ENCODE results near the gene SFXN3. TPM values are rescaled to one million over a fixed set of nuclear protein-coding genes. Genes with fewer than 3 reads are reported as not detected.

The SFXN3 gene
- polyA plus RNA-seq, 1 experiment: 125 TPM

DNA sequence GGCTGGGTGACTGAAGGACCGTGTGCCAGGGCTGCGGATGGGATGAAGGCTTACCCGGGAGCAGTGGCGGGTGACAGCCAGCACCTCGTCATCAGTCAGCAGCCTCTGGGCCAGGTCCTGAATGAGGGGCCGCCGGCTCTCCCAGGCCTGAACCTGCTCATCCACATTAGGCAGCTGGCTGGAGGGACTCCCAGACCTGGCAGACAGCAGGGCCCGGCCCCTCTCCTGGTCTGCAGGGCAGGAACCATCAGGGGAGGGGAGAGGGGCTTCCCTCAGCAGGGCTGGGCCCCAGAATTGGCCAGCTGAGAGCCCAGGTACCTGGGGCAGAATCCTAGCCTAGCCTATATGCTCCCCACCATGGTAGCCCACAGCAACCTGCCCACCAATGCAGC, 15.5 kb upstream of the SFXN3 start:
- H3K4me3 ChIP-seq (ENCODE audit: low read depth, low read length): no peak overlapping the region
- no peak for DNase-seq (ENCODE audit: low read depth)
- TF ChIP-seq, protein P1, sequence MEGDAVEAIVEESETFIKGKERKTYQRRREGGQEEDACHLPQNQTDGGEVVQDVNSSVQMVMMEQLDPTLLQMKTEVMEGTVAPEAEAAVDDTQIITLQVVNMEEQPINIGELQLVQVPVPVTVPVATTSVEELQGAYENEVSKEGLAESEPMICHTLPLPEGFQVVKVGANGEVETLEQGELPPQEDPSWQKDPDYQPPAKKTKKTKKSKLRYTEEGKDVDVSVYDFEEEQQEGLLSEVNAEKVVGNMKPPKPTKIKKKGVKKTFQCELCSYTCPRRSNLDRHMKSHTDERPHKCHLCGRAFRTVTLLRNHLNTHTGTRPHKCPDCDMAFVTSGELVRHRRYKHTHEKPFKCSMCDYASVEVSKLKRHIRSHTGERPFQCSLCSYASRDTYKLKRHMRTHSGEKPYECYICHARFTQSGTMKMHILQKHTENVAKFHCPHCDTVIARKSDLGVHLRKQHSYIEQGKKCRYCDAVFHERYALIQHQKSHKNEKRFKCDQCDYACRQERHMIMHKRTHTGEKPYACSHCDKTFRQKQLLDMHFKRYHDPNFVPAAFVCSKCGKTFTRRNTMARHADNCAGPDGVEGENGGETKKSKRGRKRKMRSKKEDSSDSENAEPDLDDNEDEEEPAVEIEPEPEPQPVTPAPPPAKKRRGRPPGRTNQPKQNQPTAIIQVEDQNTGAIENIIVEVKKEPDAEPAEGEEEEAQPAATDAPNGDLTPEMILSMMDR (IDR thresholded peaks at IDR 0.05; ENCODE audit: insufficient read depth, low read depth, low read length): no peak
- H3K27me3 ChIP-seq (ENCODE audit: control insufficient read depth, insufficient read depth, low read length): no peaks in the 10 kb centered on the region
- H3K36me3 ChIP-seq (ENCODE audit: control insufficient read depth, insufficient read depth, low read length): no peaks in the 10 kb centered on the region
- CTCF ChIA-PET: interaction anchor here (0.8 to 7.6 kb wide), 12 partner anchors 14 to 126 kb away, joined by 3 to 479 read pairs (median 17); partner anchors contain the start of genes KAZALD1, LZTS2, MRPL43 and PDZD7
- POLR2A ChIA-PET: interaction anchor here (0.5 kb wide), 1 partner anchor 18 kb away, joined by 3 read pairs; no protein-coding TSS in a partner anchor

DNA sequence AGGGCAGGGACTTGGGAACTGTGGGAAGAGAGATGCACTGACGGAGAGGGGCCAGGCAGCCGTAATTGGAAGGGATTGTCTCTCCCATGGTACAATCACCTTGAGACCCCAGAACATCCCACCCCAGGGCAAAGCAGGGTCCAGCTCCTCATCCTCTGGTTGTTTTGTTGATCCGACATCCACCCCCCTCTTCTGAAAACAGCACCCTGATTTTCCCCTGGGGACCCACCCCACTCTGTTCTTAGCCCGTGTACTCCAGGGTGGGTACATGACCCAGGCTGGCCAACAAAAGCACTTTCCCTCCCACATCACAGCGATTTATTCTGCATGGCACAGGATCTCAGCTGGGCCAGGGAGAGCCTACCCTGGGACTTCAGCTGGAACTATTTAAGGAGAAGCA, 14.2 kb upstream of the SFXN3 start:
- POLR2A ChIA-PET: no interaction called here
- no peak overlapping the region for H3K4me3 ChIP-seq (ENCODE audit: low read depth, low read length)
- CTCF ChIA-PET: interaction anchor here (1.0 to 7.6 kb wide), 6 partner anchors 13 to 125 kb away, joined by 3 to 479 read pairs (median 49); partner anchors contain the start of genes LZTS2, MRPL43, PDZD7 and SFXN3
- DNase-seq (ENCODE audit: low read depth): no peak
- no peaks in the 10 kb centered on the region for H3K36me3 ChIP-seq (ENCODE audit: control insufficient read depth, insufficient read depth, low read length)
- TF ChIP-seq, protein P1 (IDR thresholded peaks at IDR 0.05; ENCODE audit: insufficient read depth, low read depth, low read length): no peak
- no peaks in the 10 kb centered on the region; the same call in 1 of the 2 replicates for H3K27me3 ChIP-seq (ENCODE audit: control insufficient read depth, insufficient read depth, low read length)

DNA sequence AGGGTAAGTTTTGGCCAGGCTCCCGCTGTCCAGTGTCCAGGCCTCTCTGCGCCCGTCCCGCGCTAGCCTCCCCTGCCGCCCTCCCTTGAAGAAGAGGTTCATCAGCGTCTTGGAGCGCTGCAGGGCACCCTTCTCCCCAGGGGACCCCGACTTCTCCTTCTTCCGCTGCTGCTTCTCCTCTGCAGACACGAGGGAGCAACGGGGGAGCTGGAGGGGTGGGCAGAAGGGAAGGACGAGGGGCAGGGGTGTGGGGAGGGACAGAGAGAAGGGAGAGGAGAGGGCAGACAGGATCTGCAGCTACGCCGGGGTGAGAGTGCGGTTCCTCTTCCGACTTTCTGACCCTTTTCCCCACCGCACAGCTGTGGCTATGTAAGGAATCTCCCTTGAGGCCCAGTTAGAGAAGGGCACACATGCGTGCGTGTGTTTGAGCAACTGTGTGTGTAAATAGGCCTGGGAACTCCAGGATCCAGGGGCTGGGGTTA, 12.9 kb upstream of the SFXN3 start:
- TF ChIP-seq, protein P1 (IDR thresholded peaks at IDR 0.05; ENCODE audit: insufficient read depth, low read depth, low read length): no peak
- no peaks in the 10 kb centered on the region for H3K36me3 ChIP-seq (ENCODE audit: control insufficient read depth, insufficient read depth, low read length)
- no peaks in the 10 kb centered on the region; the same call in 1 of the 2 replicates for H3K27me3 ChIP-seq (ENCODE audit: control insufficient read depth, insufficient read depth, low read length)
- H3K4me3 ChIP-seq (ENCODE audit: low read depth, low read length): no peak overlapping the region
- DNase-seq (ENCODE audit: low read depth): no peak
- ChIA-PET CTCF (interaction anchor here (0.7 to 7.6 kb wide), 13 partner anchors 12 to 605 kb away, joined by 3 to 479 read pairs (median 9); partner anchors contain the start of genes KAZALD1, LZTS2, MRPL43 and PDZD7), POLR2A (no interaction called here)

DNA sequence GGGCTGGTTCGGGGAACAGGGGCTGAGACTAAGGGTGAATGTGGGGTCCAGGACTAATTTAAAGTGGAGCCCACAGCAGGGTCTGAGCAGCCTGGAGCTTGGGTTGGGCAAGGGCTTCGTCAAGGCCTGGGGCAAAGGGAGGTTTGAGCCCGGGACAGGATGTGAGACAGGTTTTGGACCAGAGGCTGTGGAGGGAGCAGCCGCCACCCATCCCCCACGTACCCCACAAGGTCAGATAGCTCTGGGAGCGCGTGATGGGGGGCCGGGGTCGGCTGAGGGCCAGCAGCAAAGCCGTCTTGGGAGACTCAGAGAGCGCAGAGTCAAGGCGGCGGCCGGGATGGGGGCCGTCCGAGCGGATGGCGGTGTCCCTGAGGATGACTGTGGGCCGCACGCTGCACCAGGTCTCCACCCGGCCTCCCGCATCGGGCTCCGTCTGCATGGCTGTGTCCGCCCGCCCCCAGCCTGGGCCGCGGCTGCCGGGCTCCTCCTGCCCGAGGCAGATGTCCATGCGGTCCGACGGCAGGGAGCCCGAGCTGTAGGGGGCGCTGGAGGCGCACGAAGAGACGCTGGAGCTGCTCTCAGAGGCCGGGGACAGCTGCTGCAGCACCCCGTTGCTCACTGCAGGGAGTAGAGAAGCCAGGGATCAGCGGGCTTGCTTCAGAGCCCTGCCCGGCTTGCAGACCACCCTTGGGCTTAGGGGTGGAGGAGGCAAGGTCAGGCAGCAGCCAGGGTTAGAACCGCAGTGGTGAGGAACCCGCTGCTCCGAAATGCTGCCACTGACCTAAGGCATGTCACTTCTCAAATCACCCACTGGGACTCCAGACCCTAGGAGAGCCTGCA, 12.2 kb upstream of the SFXN3 start:
- ChIA-PET CTCF (interaction anchor here (0.6 to 7.6 kb wide), 17 partner anchors 11 to 606 kb away, joined by 3 to 479 read pairs (median 4); partner anchors contain the start of genes KAZALD1, LZTS2, MRPL43 and PDZD7), POLR2A (no interaction called here)
- no peak for DNase-seq (ENCODE audit: low read depth)
- Histone ChIP-seq H3K27me3 (ENCODE audit: control insufficient read depth, insufficient read depth, low read length) (no peaks in the 10 kb centered on the region; the same call in 1 of the 2 replicates), H3K4me3 (ENCODE audit: low read depth, low read length) (no peak overlapping the region), H3K36me3 (ENCODE audit: control insufficient read depth, insufficient read depth, low read length) (no peaks in the 10 kb centered on the region)
- TF ChIP-seq, protein P1 (IDR thresholded peaks at IDR 0.05; ENCODE audit: insufficient read depth, low read depth, low read length): peak; percentile 86

DNA sequence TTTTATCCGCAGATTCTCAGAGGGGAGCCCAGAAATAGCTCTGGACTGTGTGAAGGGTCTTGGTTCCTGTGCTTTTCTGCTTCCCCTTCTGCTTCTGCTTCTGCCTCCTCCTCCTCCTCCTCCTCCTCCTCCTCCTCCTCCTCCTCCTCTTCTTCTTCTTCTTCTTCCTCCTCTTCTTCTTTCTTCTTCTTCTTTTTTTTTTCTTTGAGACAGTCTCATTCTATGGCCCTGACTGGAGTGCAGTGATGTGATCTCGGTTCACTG, 11.7 kb upstream of the SFXN3 start:
- ChIA-PET CTCF (interaction anchor here (0.6 to 7.6 kb wide), 12 partner anchors 10 to 347 kb away, joined by 3 to 479 read pairs (median 12); partner anchors contain the start of genes KAZALD1, LZTS2, MRPL43 and PDZD7), POLR2A (no interaction called here)
- H3K27me3 ChIP-seq (ENCODE audit: control insufficient read depth, insufficient read depth, low read length): no peaks in the 10 kb centered on the region; the same call in 1 of the 2 replicates
- DNase-seq (ENCODE audit: low read depth): no peak
- no peaks in the 10 kb centered on the region for H3K36me3 ChIP-seq (ENCODE audit: control insufficient read depth, insufficient read depth, low read length)
- no peak overlapping the region for H3K4me3 ChIP-seq (ENCODE audit: low read depth, low read length)
- TF ChIP-seq, protein P1 (IDR thresholded peaks at IDR 0.05; ENCODE audit: insufficient read depth, low read depth, low read length): no peak

Data from BJ (cell line).